ENCODE results near the gene SREBF2. TPM values are rescaled to one million over a fixed set of nuclear protein-coding genes. Genes with fewer than 3 reads are reported as not detected.

Gene SREBF2
- total and polyA plus RNA-seq, 2 of the 8 experiments (the other 6 are each of a cell fraction or from before 2014, with no cell fraction given) = 125 to 144 TPM

GRCh38 chr22:41832553-41833368 lies at the start of gene SREBF2 (continued):
- TF ChIP-seq BCL11A (IDR thresholded peaks at IDR 0.05; ENCODE audit: low read depth in 2 of 2, low read length in 2 of 2) (no peak), GABPA (IDR thresholded peaks at IDR 0.05; ENCODE audit: borderline replicate concordance, insufficient read depth, low read length) (no peak), CHD2 (IDR thresholded peaks at IDR 0.05; ENCODE audit: low read length) (0 out of 2 replicates have a peak, but pooled peaks have one; percentile 39), RFX5 (IDR thresholded peaks at IDR 0.05; ENCODE audit: borderline replicate concordance, low read depth, low read length) (no peak), BACH1 (IDR thresholded peaks at IDR 0.05; ENCODE audit: low read length) (peak; percentile 36; the same call in 1 of the 2 replicates), ZNF274 (IDR thresholded peaks at IDR 0.05; ENCODE audit: borderline replicate concordance, extremely low read depth, low read length) (no peak), POLR2A (IDR thresholded peaks at IDR 0.05; ENCODE audit: control extremely low read depth in 1 of 2, low read depth in 2 of 2, low read length in 2 of 2) (peak; percentile 78 to 85), SP2 (IDR thresholded peaks at IDR 0.05; ENCODE audit: low read length) (no peak), CREB1 (IDR thresholded peaks at IDR 0.05) (peak; percentile 92), TCF12 (IDR thresholded peaks at IDR 0.05; ENCODE audit: low read depth, low read length) (0 out of 2 replicates have a peak, but pooled peaks have one; percentile 59), RNF2 (IDR thresholded peaks at IDR 0.05; ENCODE audit: borderline replicate concordance, low read depth, low read length, missing control alignments, poor library complexity, severe bottlenecking) (no peak), JUND (IDR thresholded peaks at IDR 0.05; ENCODE audit: low read length) (peak; percentile 96), KDM4A (IDR thresholded peaks at IDR 0.05; ENCODE audit: low read depth, low read length, severe bottlenecking) (peak; percentile 23), TAF1 (IDR thresholded peaks at IDR 0.05; ENCODE audit: low read depth, low read length) (peak; percentile 80), ATF2 (IDR thresholded peaks at IDR 0.05; ENCODE audit: low read length) (peak; percentile 100), SUZ12 (IDR thresholded peaks at IDR 0.05; ENCODE audit: low read length) (no peak), TBP (IDR thresholded peaks at IDR 0.05; ENCODE audit: low read depth, low read length) (peak; percentile 62), RXRA (IDR thresholded peaks at IDR 0.05; ENCODE audit: insufficient read depth, low read depth, low read length) (no peak), EZH2 (IDR thresholded peaks at IDR 0.05; ENCODE audit: low read depth, low read length, severe bottlenecking) (no peak), ATF3 (IDR thresholded peaks at IDR 0.05; ENCODE audit: insufficient read depth, low read depth, low read length) (no peak), RAD21 (IDR thresholded peaks at IDR 0.05 in 1 of 2, conservative IDR thresholded peaks at IDR 0.05 in 1 of 2; ENCODE audit: low read depth in 2 of 2, low read length in 2 of 2) (no peak)

Measured in H1 (cell line).